ENCODE measurements around the gene ASIC3.

ASIC3 gene

GRCh38 chr7:151056283-151056665, 7.9 kb downstream of the ASIC3 start:
- TF ChIP-seq POLR2A (IDR thresholded peaks at IDR 0.05; ENCODE audit: low read depth, low read length) (no peak), POLR2AphosphoS5 (IDR thresholded peaks at IDR 0.05; ENCODE audit: low read depth, low read length) (no peak), TAF1 (IDR thresholded peaks at IDR 0.05; ENCODE audit: borderline replicate concordance, low read depth, low read length) (no peak)
- FAIRE-seq (no peak), DNase-seq (ENCODE audit: insufficient read length) (no peak)

- FAIRE-seq = no peak
- DNase-seq (ENCODE audit: insufficient read length) = no peak
- TF ChIP-seq TAF1 (IDR thresholded peaks at IDR 0.05; ENCODE audit: borderline replicate concordance, low read depth, low read length) (no peak), POLR2AphosphoS5 (IDR thresholded peaks at IDR 0.05; ENCODE audit: low read depth, low read length) (no peak), POLR2A (IDR thresholded peaks at IDR 0.05; ENCODE audit: low read depth, low read length) (no peak)
Observed at GRCh38 chr7:151056666-151057505, 8.6 kb downstream of the ASIC3 start.

- DNase-seq (ENCODE audit: insufficient read length) = no peak
- FAIRE-seq = no peak
- TF ChIP-seq POLR2AphosphoS5 (IDR thresholded peaks at IDR 0.05; ENCODE audit: low read depth, low read length) (no peak), TAF1 (IDR thresholded peaks at IDR 0.05; ENCODE audit: borderline replicate concordance, low read depth, low read length) (no peak), POLR2A (IDR thresholded peaks at IDR 0.05; ENCODE audit: low read depth, low read length) (no peak)
Observed at GRCh38 chr7:151057506-151057988, 9.2 kb downstream of the ASIC3 start, which contains the start of gene CDK5. Gene CDK5, minus strand, starts transcription at chr7:151057897. Its CDS starts 49 bp downstream, at chr7:151057848.

- peak; percentile 95 for FAIRE-seq
- peak; percentile 99 for DNase-seq (ENCODE audit: insufficient read length)
- TF ChIP-seq POLR2AphosphoS5 (IDR thresholded peaks at IDR 0.05; ENCODE audit: low read depth, low read length) = no peak
- TF ChIP-seq TAF1 (IDR thresholded peaks at IDR 0.05; ENCODE audit: borderline replicate concordance, low read depth, low read length) = no peak
- peak; percentile 41; the same call in 1 of the 2 replicates for TF ChIP-seq POLR2A (IDR thresholded peaks at IDR 0.05; ENCODE audit: low read depth, low read length)
Observed at GRCh38 chr7:151057989-151058780, 9.9 kb downstream of the ASIC3 start.

GRCh38 chr7:151058781-151059366, 10.5 kb downstream of the ASIC3 start:
- TF ChIP-seq POLR2AphosphoS5 (IDR thresholded peaks at IDR 0.05; ENCODE audit: low read depth, low read length) (no peak), TAF1 (IDR thresholded peaks at IDR 0.05; ENCODE audit: borderline replicate concordance, low read depth, low read length) (no peak), POLR2A (IDR thresholded peaks at IDR 0.05; ENCODE audit: low read depth, low read length) (no peak)
- peak; percentile 27 for FAIRE-seq
- no peak for DNase-seq (ENCODE audit: insufficient read length)

GRCh38 chr7:151059367-151060112, 11.2 kb downstream of the ASIC3 start, which contains the start of gene SLC4A2:
Gene SLC4A2, plus strand, starts transcription at chr7:151059589. Its CDS starts 2,399 bp downstream, at chr7:151061988.
- DNase-seq (ENCODE audit: insufficient read length) (peak; percentile 96), FAIRE-seq (peak; percentile 86)
- TF ChIP-seq POLR2AphosphoS5 (IDR thresholded peaks at IDR 0.05; ENCODE audit: low read depth, low read length) = no peak
- TF ChIP-seq POLR2A (IDR thresholded peaks at IDR 0.05; ENCODE audit: low read depth, low read length) = peak; percentile 35; the same call in 1 of the 2 replicates

- DNase-seq (ENCODE audit: insufficient read length) (no peak), FAIRE-seq (no peak)
- no peak for TF ChIP-seq TAF1 (IDR thresholded peaks at IDR 0.05; ENCODE audit: borderline replicate concordance, low read depth, low read length)
- TF ChIP-seq POLR2A (IDR thresholded peaks at IDR 0.05; ENCODE audit: low read depth, low read length) = no peak
- TF ChIP-seq POLR2AphosphoS5 (IDR thresholded peaks at IDR 0.05; ENCODE audit: low read depth, low read length) = no peak
Observed at GRCh38 chr7:151060113-151060415, 11.7 kb downstream of the ASIC3 start.

- DNase-seq (ENCODE audit: insufficient read length) (no peak), FAIRE-seq (no peak)
- TF ChIP-seq POLR2A (IDR thresholded peaks at IDR 0.05; ENCODE audit: low read depth, low read length) = no peak
- no peak for TF ChIP-seq TAF1 (IDR thresholded peaks at IDR 0.05; ENCODE audit: borderline replicate concordance, low read depth, low read length)
- TF ChIP-seq POLR2AphosphoS5 (IDR thresholded peaks at IDR 0.05; ENCODE audit: low read depth, low read length) = no peak
Observed at GRCh38 chr7:151060416-151061212, 12.3 kb downstream of the ASIC3 start.

- TF ChIP-seq TAF1 (IDR thresholded peaks at IDR 0.05; ENCODE audit: borderline replicate concordance, low read depth, low read length) (no peak), POLR2AphosphoS5 (IDR thresholded peaks at IDR 0.05; ENCODE audit: low read depth, low read length) (no peak), POLR2A (IDR thresholded peaks at IDR 0.05; ENCODE audit: low read depth, low read length) (no peak)
- no peak for FAIRE-seq
- DNase-seq (ENCODE audit: insufficient read length) = no peak
Observed at GRCh38 chr7:151061213-151062110, 13.1 kb downstream of the ASIC3 start.

Measured in GM12892 (cell line).